ENCODE data around the gene UNC93B1.
"Not testable (repeated sequence)": the region's sequence is repeated elsewhere in the genome, so short reads cannot be mapped to it uniquely, and the experiment has no call there.

Gene UNC93B1

GRCh38 chr11:68007498-68008380 is 3.8 kb upstream of the UNC93B1 start:
- DNase-seq, result no peak

GRCh38 chr11:68006606-68007166 is 2.8 kb upstream of the UNC93B1 start:
- DNase-seq, result no peak

GRCh38 chr11:68004551-68005335 is 846 bp upstream of the UNC93B1 start:
- no peak for DNase-seq

GRCh38 chr11:68002938-68003845 is 705 bp downstream of the UNC93B1 start:
- peak in 2 of 4 experiments; percentile 42 to 46 for DNase-seq

- DNase-seq, result no peak
Observed at GRCh38 chr11:68002575-68002937, 1.3 kb downstream of the UNC93B1 start.

- no peak for DNase-seq
Observed at GRCh38 chr11:67999704-68000103, 4.2 kb downstream of the UNC93B1 start.

- DNase-seq, result no peak
Observed at GRCh38 chr11:67999201-67999629, 4.7 kb downstream of the UNC93B1 start.

GRCh38 chr11:67998150-67999045 is 5.5 kb downstream of the UNC93B1 start:
- no peak for DNase-seq

GRCh38 chr11:67997475-67997921 is 6.4 kb downstream of the UNC93B1 start:
- DNase-seq, result no peak

GRCh38 chr11:67996622-67997474 is 7.0 kb downstream of the UNC93B1 start:
- DNase-seq, result no peak

- no peak for DNase-seq
Observed at GRCh38 chr11:67996051-67996450, 7.8 kb downstream of the UNC93B1 start.

GRCh38 chr11:67995579-67995978 is 8.3 kb downstream of the UNC93B1 start:
- DNase-seq, result not testable (repeated sequence)

GRCh38 chr11:67995129-67995528 is 8.8 kb downstream of the UNC93B1 start:
- DNase-seq, result not testable (repeated sequence)

- DNase-seq, result not testable (repeated sequence)
Observed at GRCh38 chr11:67994387-67994786, 9.5 kb downstream of the UNC93B1 start.

GRCh38 chr11:67993821-67994220 is 10.1 kb downstream of the UNC93B1 start:
- not testable (repeated sequence) for DNase-seq

- DNase-seq, result not testable (repeated sequence)
Observed at GRCh38 chr11:67991347-67992121, 12.4 kb downstream of the UNC93B1 start.

GRCh38 chr11:67990546-67991346 is 13.2 kb downstream of the UNC93B1 start:
- DNase-seq, result not testable (repeated sequence)

GRCh38 chr11:67985302-67985701 is 18.6 kb downstream of the UNC93B1 start:
- not testable (repeated sequence) for DNase-seq
